ENCODE data around the gene DDI1. TPM values are rescaled to one million over a fixed set of nuclear protein-coding genes. Genes with fewer than 3 reads are reported as not detected.

Gene DDI1
- total and polyA plus RNA-seq, 2 of the 13 experiments (the other 11 are each of a cell fraction or from before 2014, with no cell fraction given) = not detected

DNA sequence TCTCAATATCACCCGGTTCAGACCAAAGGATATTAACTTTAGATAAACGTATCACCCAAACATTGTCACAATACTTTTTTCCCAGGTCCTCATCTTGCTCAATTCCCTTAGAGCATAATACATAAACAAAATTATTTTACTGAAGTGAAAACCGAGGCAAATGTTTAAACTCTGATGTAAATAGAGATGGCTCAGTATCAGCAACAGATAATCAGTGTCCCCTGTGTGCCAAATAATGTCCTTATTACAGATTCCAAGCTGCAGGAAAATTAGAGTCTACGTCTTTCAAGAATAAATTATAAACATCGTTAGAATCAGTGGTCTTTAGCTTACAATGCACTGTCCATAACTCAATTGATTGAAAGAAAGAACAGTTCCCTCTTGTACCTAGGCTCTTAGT, 50.2 kb downstream of the DDI1 start (continued):
- TF ChIP-seq TRIM24 (CRISPR knock-in tag; IDR thresholded peaks at IDR 0.05) (no peak), RBM22 (optimal IDR thresholded peaks at IDR 0.05; ENCODE audit: low read length) (no peak)

Other genes with a start within 250 kb of the DDI1 start
- gene PDGFD, start 127.5 kb downstream of the DDI1 start, total RNA-seq (2016; rRNA removed; fragmentation: Illumina TruSeq; extraction: Trizol) = 0.22 and 0.29 TPM in 2 replicates
- gene PDGFD, start 127.5 kb downstream of the DDI1 start, polyA plus RNA-seq (2011; rRNA removed) = 0.03 and 0.09 TPM in 2 replicates